SK-N-SH (cell line): ENCODE data around the gene SNW1. TPM values are rescaled to one million over a fixed set of nuclear protein-coding genes. Genes with fewer than 3 reads are reported as not detected.

Experiments used
- CTCF ChIA-PET: fragments of 300-600, 350-600 bp; formaldehyde crosslinking; extraction: SDS; loops from one replicate; lab custom pipeline; 2021; lab: Yijun Ruan, JAX
- POLR2A ChIA-PET: fragments of 350-600 bp; sonication (Branson Sonifier 250); formaldehyde crosslinking; extraction: SDS; loops from one replicate; lab custom pipeline; 2020; ENCODE audit warnings: antibody characterized with exemption, inconsistent platforms; lab: Yijun Ruan, JAX
- DNase-seq: peaks from one replicate; pipeline ENCODE4 v3.0.0; 2012
- H2AFZ ChIP-seq: fragments of 200-600 bp; sonication (generic); 2 replicates; pipeline ENCODE4 v1.8.1; 2016; ENCODE audit warnings: antibody characterized with exemption, mild to moderate bottlenecking, low read depth
- H3F3A ChIP-seq: fragments of 200-600 bp; sonication (generic); replicated peaks from 2 replicates; pipeline ENCODE3; 2016; ENCODE audit warnings: antibody characterized with exemption, mild to moderate bottlenecking; ENCODE audit not compliant: insufficient read depth
- H3K27ac ChIP-seq, 2 experiments: fragments of 200-500 bp in 1 of 2; fragments of 200-600 bp in 1 of 2; sonication (Bioruptor generic) in 1 of 2; sonication (generic), shearing (Covaris generic) in 1 of 2; 2 replicates each; pipeline versions ENCODE4 v1.5.1 to v1.6.1; 2014 to 2016; ENCODE audit warnings: low read depth in 2 of 2, inconsistent platforms in 1 of 2, low read length in 1 of 2, mild to moderate bottlenecking in 1 of 2, mixed read lengths in 1 of 2
- H3K27me3 ChIP-seq: fragments of 200-600 bp; sonication (generic), shearing (Covaris generic); 2 replicates; pipeline ENCODE4 v1.6.1; 2016; ENCODE audit warnings: mixed run types; ENCODE audit not compliant: insufficient read depth
- H3K36me3 ChIP-seq, 2 experiments: fragments of 200-500 bp in 1 of 2; fragments of 200-600 bp in 1 of 2; sonication (Bioruptor generic) in 1 of 2; sonication (generic) in 1 of 2; replicated peaks in 1 of 2; 2 replicates each; pipeline versions ENCODE3 to v1.5.1; 2014 to 2016; ENCODE audit warnings: low read length in 1 of 2, mild to moderate bottlenecking in 1 of 2; ENCODE audit not compliant: insufficient read depth in 2 of 2, control insufficient read depth in 1 of 2
- H3K4me1 ChIP-seq, 2 experiments: fragments of 200-500 bp in 1 of 2; fragments of 200-600 bp in 1 of 2; sonication (Bioruptor generic) in 1 of 2; sonication (generic), shearing (Covaris generic) in 1 of 2; 2 replicates each; pipeline versions ENCODE4 v1.5.1 to v1.6.1; 2014 to 2016; ENCODE audit warnings: low read depth in 1 of 2, low read length in 1 of 2, mixed run types in 1 of 2; ENCODE audit not compliant: insufficient read depth in 2 of 2, control insufficient read depth in 1 of 2
- H3K4me2 ChIP-seq: fragments of 200-600 bp; sonication (generic), shearing (Covaris generic); 2 replicates; pipeline ENCODE4 v1.6.1; 2017; ENCODE audit warnings: mixed run types
- H3K4me3 ChIP-seq, 2 experiments: fragments of 200-500 bp in 1 of 2; fragments of 200-600 bp in 1 of 2; sonication (Bioruptor generic) in 1 of 2; sonication (generic), shearing (Covaris generic) in 1 of 2; 2 replicates each; pipeline versions ENCODE4 v1.5.1 to v1.8.1; 2014 to 2016; ENCODE audit warnings: low read depth in 2 of 2, inconsistent platforms in 1 of 2, low read length in 1 of 2, mild to moderate bottlenecking in 1 of 2, mixed read lengths in 1 of 2, moderate library complexity in 1 of 2
- H3K79me2 ChIP-seq: fragments of 200-600 bp; sonication (generic); 2 replicates; pipeline ENCODE4 v1.8.1; 2017; ENCODE audit warnings: mild to moderate bottlenecking; ENCODE audit not compliant: insufficient read depth
- H3K9ac ChIP-seq: fragments of 200-600 bp; sonication (generic); 2 replicates; pipeline ENCODE4 v1.6.1; 2017; ENCODE audit warnings: mixed run types
- H3K9me2 ChIP-seq: fragments of 200-600 bp; sonication (generic); 2 replicates; pipeline ENCODE4 v1.6.1; 2017; ENCODE audit warnings: mixed run types
- H3K9me3 ChIP-seq: fragments of 200-600 bp; sonication (generic); 2 replicates; pipeline ENCODE4 v1.6.1; 2017; ENCODE audit warnings: mixed run types, mild to moderate bottlenecking, moderate library complexity
- H4K20me1 ChIP-seq: fragments of 200-600 bp; sonication (generic); 2 replicates; pipeline ENCODE4 v1.6.1; 2017; ENCODE audit warnings: mild to moderate bottlenecking, mixed run types; ENCODE audit not compliant: insufficient read depth
- FOSL2 ChIP-seq: IDR thresholded peaks from 2 replicates; pipeline ENCODE4 v1.4.0; 2012; ENCODE audit warnings: low read depth, mild to moderate bottlenecking, moderate library complexity, borderline replicate concordance
- FOXM1 ChIP-seq: IDR thresholded peaks from 2 replicates; pipeline ENCODE4 v1.4.0; 2012; ENCODE audit warnings: low read depth, mild to moderate bottlenecking
- GABPA ChIP-seq: IDR thresholded peaks from 2 replicates; pipeline ENCODE4 v1.4.0; 2012; ENCODE audit warnings: low read depth, mild to moderate bottlenecking
- GATA2 ChIP-seq: sonication (generic); formaldehyde crosslinking; IDR thresholded peaks from 2 replicates; pipeline ENCODE4 v1.5.0; 2020; ENCODE audit warnings: mild to moderate bottlenecking, missing genetic modification reagents
- MXI1 ChIP-seq: IDR thresholded peaks from 2 replicates; pipeline ENCODE4 v1.6.1; 2012; ENCODE audit warnings: mild to moderate bottlenecking, low read depth, low read length, improper control_type of control experiment
- NFIC ChIP-seq: IDR thresholded peaks from 2 replicates; pipeline ENCODE4 v1.4.0; 2012; ENCODE audit warnings: borderline replicate concordance
- NRF1 ChIP-seq: IDR thresholded peaks from 2 replicates; pipeline ENCODE4 v1.6.1; 2012; ENCODE audit warnings: low read depth, mild to moderate bottlenecking, low read length
- POLR2AphosphoS5 ChIP-seq: IDR thresholded peaks from 2 replicates; pipeline ENCODE4 v1.6.1; 2012; ENCODE audit warnings: low read depth, low read length
- RAD21 ChIP-seq: IDR thresholded peaks from 2 replicates; pipeline ENCODE4 v1.6.1; 2012; ENCODE audit warnings: mild to moderate bottlenecking, low read length
- RFX5 ChIP-seq: IDR thresholded peaks from 2 replicates; pipeline ENCODE4 v1.6.1; 2012; ENCODE audit warnings: mild to moderate bottlenecking, improper control_type of control experiment, low read length
- RXRA ChIP-seq: IDR thresholded peaks from 2 replicates; pipeline ENCODE4 v1.4.0; 2012; ENCODE audit warnings: low read depth, mild to moderate bottlenecking, borderline replicate concordance
- SMC3 ChIP-seq: IDR thresholded peaks from 2 replicates; pipeline ENCODE4 v1.6.1; 2012; ENCODE audit warnings: low read depth, low read length, improper control_type of control experiment
- TAF1 ChIP-seq: IDR thresholded peaks from 2 replicates; pipeline ENCODE4 v1.6.1; 2012; ENCODE audit warnings: low read depth, mild to moderate bottlenecking, low read length, moderate library complexity, borderline replicate concordance
- TCF12 ChIP-seq: IDR thresholded peaks from 2 replicates; pipeline ENCODE4 v1.4.0; 2012
- TEAD4 ChIP-seq: IDR thresholded peaks from 2 replicates; pipeline ENCODE4 v1.4.0; 2012; ENCODE audit warnings: mild to moderate bottlenecking, borderline replicate concordance; ENCODE audit not compliant: insufficient read depth
- YY1 ChIP-seq: IDR thresholded peaks from 2 replicates; pipeline ENCODE4 v1.4.0; 2012; ENCODE audit warnings: low read depth, mild to moderate bottlenecking
- WGBS: methylation state at CpG from one replicate; pipeline ENCODE4 v1.1.6; 2017; ENCODE audit warnings: low lambda C conversion rate; 5-methylcytosine and 5-hydroxymethylcytosine counted together
- polyA plus RNA-seq, 3 experiments: library from polyadenylated mRNA; depleted of rRNA; stranded (reverse); fragments of >200 nt; gene quantifications; 2 replicates each; pipeline ENCODE4 v1.2.3, GENCODE V29; 2012
- TF ChIP-seq, protein P1 (sequence below): IDR thresholded peaks from 2 replicates; pipeline ENCODE4 v1.4.0; 2012; ENCODE audit warnings: low read depth
- TF ChIP-seq, protein P2 (sequence below): IDR thresholded peaks from 2 replicates; pipeline ENCODE4 v1.6.1; 2012; ENCODE audit warnings: mild to moderate bottlenecking, low read depth, low read length, moderate library complexity
- TF ChIP-seq, protein P3 (sequence below): IDR thresholded peaks from 2 replicates; pipeline ENCODE4 v1.4.0; 2012; ENCODE audit warnings: low read depth, borderline replicate concordance

Gene SNW1
- polyA plus RNA-seq, 1 of the 3 experiments (the other 2 are of a cell fraction), result 30.2 TPM

- Histone ChIP-seq H3K4me1 (no peaks in the 10 kb centered on the region), H4K20me1 (no peaks in the 10 kb centered on the region), H3K9ac (no peak overlapping the region), H3K9me3 (no peaks in the 10 kb centered on the region), H3K27me3 (no peaks in the 10 kb centered on the region), H3K9me2 (no peaks in the 10 kb centered on the region), H3K4me3 (no peak overlapping the region), H3K36me3 (peaks cover 43 to 56% of the 10 kb centered on the region in 2 experiments), H2AFZ (no peak overlapping the region), H3F3A (peaks cover 3% of the 10 kb centered on the region), H3K4me2 (no peak overlapping the region), H3K27ac (no peak overlapping the region), H3K79me2 (peaks cover 61% of the 10 kb centered on the region)
- TF ChIP-seq, protein P1, sequence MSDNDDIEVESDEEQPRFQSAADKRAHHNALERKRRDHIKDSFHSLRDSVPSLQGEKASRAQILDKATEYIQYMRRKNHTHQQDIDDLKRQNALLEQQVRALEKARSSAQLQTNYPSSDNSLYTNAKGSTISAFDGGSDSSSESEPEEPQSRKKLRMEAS, result no peak
- TF ChIP-seq RAD21 (no peak), RXRA (no peak), POLR2AphosphoS5 (no peak)
- TF ChIP-seq, protein P2, sequence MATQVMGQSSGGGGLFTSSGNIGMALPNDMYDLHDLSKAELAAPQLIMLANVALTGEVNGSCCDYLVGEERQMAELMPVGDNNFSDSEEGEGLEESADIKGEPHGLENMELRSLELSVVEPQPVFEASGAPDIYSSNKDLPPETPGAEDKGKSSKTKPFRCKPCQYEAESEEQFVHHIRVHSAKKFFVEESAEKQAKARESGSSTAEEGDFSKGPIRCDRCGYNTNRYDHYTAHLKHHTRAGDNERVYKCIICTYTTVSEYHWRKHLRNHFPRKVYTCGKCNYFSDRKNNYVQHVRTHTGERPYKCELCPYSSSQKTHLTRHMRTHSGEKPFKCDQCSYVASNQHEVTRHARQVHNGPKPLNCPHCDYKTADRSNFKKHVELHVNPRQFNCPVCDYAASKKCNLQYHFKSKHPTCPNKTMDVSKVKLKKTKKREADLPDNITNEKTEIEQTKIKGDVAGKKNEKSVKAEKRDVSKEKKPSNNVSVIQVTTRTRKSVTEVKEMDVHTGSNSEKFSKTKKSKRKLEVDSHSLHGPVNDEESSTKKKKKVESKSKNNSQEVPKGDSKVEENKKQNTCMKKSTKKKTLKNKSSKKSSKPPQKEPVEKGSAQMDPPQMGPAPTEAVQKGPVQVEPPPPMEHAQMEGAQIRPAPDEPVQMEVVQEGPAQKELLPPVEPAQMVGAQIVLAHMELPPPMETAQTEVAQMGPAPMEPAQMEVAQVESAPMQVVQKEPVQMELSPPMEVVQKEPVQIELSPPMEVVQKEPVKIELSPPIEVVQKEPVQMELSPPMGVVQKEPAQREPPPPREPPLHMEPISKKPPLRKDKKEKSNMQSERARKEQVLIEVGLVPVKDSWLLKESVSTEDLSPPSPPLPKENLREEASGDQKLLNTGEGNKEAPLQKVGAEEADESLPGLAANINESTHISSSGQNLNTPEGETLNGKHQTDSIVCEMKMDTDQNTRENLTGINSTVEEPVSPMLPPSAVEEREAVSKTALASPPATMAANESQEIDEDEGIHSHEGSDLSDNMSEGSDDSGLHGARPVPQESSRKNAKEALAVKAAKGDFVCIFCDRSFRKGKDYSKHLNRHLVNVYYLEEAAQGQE, result no peak
- POLR2A ChIA-PET, result interaction anchor here (0.7 kb wide), 1 partner anchor 14 kb away, joined by 8 read pairs; no protein-coding TSS in a partner anchor
- no peak for DNase-seq
- CTCF ChIA-PET, result interaction anchor here (0.9 kb wide), 1 partner anchor 16 kb away, joined by 3 read pairs; no protein-coding TSS in a partner anchor
- 85% methylated on average over 4 of the region's 4 CpGs for WGBS
Observed at GRCh38 chr14:77746064-77746702, 14.8 kb downstream of the SNW1 start.

DNA sequence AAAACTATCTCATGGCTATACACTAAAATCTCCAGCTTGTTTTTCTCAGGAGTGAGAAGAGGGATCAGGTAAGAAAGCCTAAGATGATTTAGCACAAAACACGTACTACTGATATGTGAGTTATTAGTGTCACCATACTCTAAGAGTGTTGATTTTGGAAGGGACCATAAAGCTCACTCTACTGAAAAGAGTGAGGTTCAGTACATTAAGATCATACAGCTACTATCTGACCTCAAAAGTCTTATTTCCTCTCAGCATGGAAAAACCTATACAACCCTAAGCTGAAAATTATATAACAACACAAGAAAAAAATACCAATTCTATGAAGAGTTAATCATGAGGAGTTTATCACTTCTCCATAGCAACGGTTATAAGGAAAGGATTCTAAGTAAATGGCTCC is 19.5 kb downstream of the SNW1 start:
- WGBS, result 94% methylated on average over 2 of the region's 2 CpGs
- Histone ChIP-seq H3K4me1 (no peaks in the 10 kb centered on the region), H3F3A (no peaks in the 10 kb centered on the region), H3K4me2 (no peak overlapping the region), H2AFZ (no peak overlapping the region), H3K27me3 (no peaks in the 10 kb centered on the region), H3K9ac (no peak overlapping the region), H3K36me3 (peaks cover 43 to 56% of the 10 kb centered on the region in 2 experiments), H4K20me1 (peaks cover 4% of the 10 kb centered on the region), H3K9me2 (no peaks in the 10 kb centered on the region), H3K27ac (no peak overlapping the region), H3K79me2 (peaks cover 55% of the 10 kb centered on the region), H3K9me3 (no peaks in the 10 kb centered on the region), H3K4me3 (no peak overlapping the region)
- POLR2A ChIA-PET, result interaction anchor here (0.7 kb wide), 1 partner anchor 598 kb away, joined by 4 read pairs; no protein-coding TSS in a partner anchor
- CTCF ChIA-PET, result no interaction called here
- DNase-seq, result no peak
- TF ChIP-seq YY1 (no peak), NRF1 (no peak), RFX5 (no peak), SMC3 (no peak), TCF12 (no peak), TEAD4 (no peak), FOXM1 (no peak), MXI1 (no peak), GABPA (no peak), GATA2 (no peak), TAF1 (no peak), FOSL2 (no peak), NFIC (no peak), RXRA (no peak), RAD21 (no peak)
- TF ChIP-seq, protein P3, sequence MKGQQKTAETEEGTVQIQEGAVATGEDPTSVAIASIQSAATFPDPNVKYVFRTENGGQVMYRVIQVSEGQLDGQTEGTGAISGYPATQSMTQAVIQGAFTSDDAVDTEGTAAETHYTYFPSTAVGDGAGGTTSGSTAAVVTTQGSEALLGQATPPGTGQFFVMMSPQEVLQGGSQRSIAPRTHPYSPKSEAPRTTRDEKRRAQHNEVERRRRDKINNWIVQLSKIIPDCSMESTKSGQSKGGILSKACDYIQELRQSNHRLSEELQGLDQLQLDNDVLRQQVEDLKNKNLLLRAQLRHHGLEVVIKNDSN, result no peak
- TF ChIP-seq, protein P2, result no peak
